ENCODE results near the gene KRT16. TPM values are rescaled to one million over a fixed set of nuclear protein-coding genes. Genes with fewer than 3 reads are reported as not detected.

KRT16 gene
- total RNA-seq, 1 experiment from 2014 or later: 0.61 TPM

DNA sequence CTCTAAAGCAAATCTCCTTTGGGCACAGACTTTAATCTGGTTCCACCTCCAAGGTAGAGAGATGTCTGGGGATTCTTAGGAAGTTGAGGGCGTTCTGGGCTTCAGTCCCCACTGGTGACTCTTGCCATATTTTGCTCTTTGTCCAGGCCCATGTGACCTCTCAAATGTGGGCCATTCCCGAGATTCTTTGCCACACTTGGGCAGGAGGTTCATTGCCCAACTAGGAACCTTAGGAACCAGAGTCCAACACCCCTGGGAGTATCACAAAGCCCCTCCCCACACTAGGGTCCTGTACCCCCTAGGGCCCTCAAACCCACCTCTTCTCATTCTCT lies 32.4 kb downstream of the KRT16 start:
- peaks cover 22 to 49% of the 10 kb centered on the region in 2 experiments for H3K4me1 ChIP-seq (ENCODE audit: control insufficient read depth in 1 of 2, insufficient read depth in 2 of 2, low read length in 2 of 2)
- H3K4me3 ChIP-seq (replicated peaks in 1 of 2; ENCODE audit: low read depth in 1 of 2, low read length in 2 of 2): peak overlapping the region in 1 of 2 experiments; percentile 47; a peak in 1 of 4 replicates
- H2AFZ ChIP-seq (ENCODE audit: low read depth, low read length, poor library complexity, severe bottlenecking): no peak overlapping the region
- ATAC-seq (no peak), DNase-seq (ENCODE audit: low read depth, low spot score) (no peak)
- no peaks in the 10 kb centered on the region for H3K9me2 ChIP-seq (ENCODE audit: insufficient read depth)
- RAD21 ChIA-PET (ENCODE audit: low non-redundant PET in 1 of 2, low total read pairs in 2 of 2, uncharacterized antibody in 2 of 2, unreplicated experiment in 2 of 2): interaction anchor here (1.1 to 1.4 kb wide), 4 partner anchors 31 to 83 kb away, joined by 4 to 7 read pairs (median 6); no protein-coding TSS in a partner anchor
- H4K20me1 ChIP-seq (ENCODE audit: insufficient read depth): no peaks in the 10 kb centered on the region
- CTCF ChIA-PET: interaction anchor here (0.6 to 2.3 kb wide), 12 partner anchors 9 to 86 kb away, joined by 3 to 29 read pairs (median 6); no protein-coding TSS in a partner anchor
- no peak overlapping the region for H3K9ac ChIP-seq (ENCODE audit: low read length)
- H3K27ac ChIP-seq (ENCODE audit: low read depth, low read length): no peak overlapping the region; the same call in 1 of the 2 replicates
- H3K36me3 ChIP-seq (ENCODE audit: control insufficient read depth in 1 of 2, insufficient read depth in 2 of 2, low read length in 2 of 2): no peaks in the 10 kb centered on the region
- no TSS peak for BruUV-seq (replicated peaks)
- TF ChIP-seq SRF (IDR thresholded peaks at IDR 0.05; ENCODE audit: low read depth) (no peak), POLR2A (IDR thresholded peaks at IDR 0.05; ENCODE audit: borderline replicate concordance, extremely low read depth, insufficient read depth, insufficient read length) (no peak), FOSL1 (IDR thresholded peaks at IDR 0.05; ENCODE audit: low read depth) (no peak), CBX3 (IDR thresholded peaks at IDR 0.05; ENCODE audit: low read depth) (no peak), ZFX (IDR thresholded peaks at IDR 0.05) (no peak), YY1 (IDR thresholded peaks at IDR 0.05; ENCODE audit: extremely low read depth, insufficient replicate concordance, low read depth, low read length) (no peak), ELF1 (IDR thresholded peaks at IDR 0.05; ENCODE audit: borderline replicate concordance, low read depth) (no peak), SP1 (IDR thresholded peaks at IDR 0.05; ENCODE audit: low read depth) (no peak)
- TF ChIP-seq, protein P1, sequence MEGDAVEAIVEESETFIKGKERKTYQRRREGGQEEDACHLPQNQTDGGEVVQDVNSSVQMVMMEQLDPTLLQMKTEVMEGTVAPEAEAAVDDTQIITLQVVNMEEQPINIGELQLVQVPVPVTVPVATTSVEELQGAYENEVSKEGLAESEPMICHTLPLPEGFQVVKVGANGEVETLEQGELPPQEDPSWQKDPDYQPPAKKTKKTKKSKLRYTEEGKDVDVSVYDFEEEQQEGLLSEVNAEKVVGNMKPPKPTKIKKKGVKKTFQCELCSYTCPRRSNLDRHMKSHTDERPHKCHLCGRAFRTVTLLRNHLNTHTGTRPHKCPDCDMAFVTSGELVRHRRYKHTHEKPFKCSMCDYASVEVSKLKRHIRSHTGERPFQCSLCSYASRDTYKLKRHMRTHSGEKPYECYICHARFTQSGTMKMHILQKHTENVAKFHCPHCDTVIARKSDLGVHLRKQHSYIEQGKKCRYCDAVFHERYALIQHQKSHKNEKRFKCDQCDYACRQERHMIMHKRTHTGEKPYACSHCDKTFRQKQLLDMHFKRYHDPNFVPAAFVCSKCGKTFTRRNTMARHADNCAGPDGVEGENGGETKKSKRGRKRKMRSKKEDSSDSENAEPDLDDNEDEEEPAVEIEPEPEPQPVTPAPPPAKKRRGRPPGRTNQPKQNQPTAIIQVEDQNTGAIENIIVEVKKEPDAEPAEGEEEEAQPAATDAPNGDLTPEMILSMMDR (IDR thresholded peaks at IDR 0.05 in 2 of 3, conservative IDR thresholded peaks at IDR 0.05 in 1 of 3; ENCODE audit: borderline replicate concordance in 1 of 3, insufficient read depth in 1 of 3, low read depth in 2 of 3, low read length in 2 of 3): no peak
- TF ChIP-seq, protein P2, sequence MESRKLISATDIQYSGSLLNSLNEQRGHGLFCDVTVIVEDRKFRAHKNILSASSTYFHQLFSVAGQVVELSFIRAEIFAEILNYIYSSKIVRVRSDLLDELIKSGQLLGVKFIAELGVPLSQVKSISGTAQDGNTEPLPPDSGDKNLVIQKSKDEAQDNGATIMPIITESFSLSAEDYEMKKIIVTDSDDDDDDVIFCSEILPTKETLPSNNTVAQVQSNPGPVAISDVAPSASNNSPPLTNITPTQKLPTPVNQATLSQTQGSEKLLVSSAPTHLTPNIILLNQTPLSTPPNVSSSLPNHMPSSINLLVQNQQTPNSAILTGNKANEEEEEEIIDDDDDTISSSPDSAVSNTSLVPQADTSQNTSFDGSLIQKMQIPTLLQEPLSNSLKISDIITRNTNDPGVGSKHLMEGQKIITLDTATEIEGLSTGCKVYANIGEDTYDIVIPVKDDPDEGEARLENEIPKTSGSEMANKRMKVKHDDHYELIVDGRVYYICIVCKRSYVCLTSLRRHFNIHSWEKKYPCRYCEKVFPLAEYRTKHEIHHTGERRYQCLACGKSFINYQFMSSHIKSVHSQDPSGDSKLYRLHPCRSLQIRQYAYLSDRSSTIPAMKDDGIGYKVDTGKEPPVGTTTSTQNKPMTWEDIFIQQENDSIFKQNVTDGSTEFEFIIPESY (IDR thresholded peaks at IDR 0.05; ENCODE audit: extremely low read depth, insufficient replicate concordance, low read length): no peak
- H3K79me2 ChIP-seq (ENCODE audit: insufficient read depth, low read length): no peaks in the 10 kb centered on the region
- peak overlapping the region; percentile 84 for H3K4me2 ChIP-seq (ENCODE audit: low read length)
- H3K27me3 ChIP-seq (ENCODE audit: insufficient read depth, low read length): no peaks in the 10 kb centered on the region
- no peaks in the 10 kb centered on the region for H3K9me3 ChIP-seq (ENCODE audit: control insufficient read depth in 1 of 2, insufficient read depth in 1 of 2, low read depth in 1 of 2, low read length in 2 of 2)
- intact Hi-C loops (cut with micrococcal nuclease): no loop called here
- POLR2A ChIA-PET: interaction anchor here (1.3 to 1.8 kb wide), 2 partner anchors 68 to 109 kb away, joined by 4 to 9 read pairs; no protein-coding TSS in a partner anchor
